ENCODE data around the gene STRIP2. TPM values are rescaled to one million over a fixed set of nuclear protein-coding genes. Genes with fewer than 3 reads are reported as not detected.

STRIP2 gene, protein sequence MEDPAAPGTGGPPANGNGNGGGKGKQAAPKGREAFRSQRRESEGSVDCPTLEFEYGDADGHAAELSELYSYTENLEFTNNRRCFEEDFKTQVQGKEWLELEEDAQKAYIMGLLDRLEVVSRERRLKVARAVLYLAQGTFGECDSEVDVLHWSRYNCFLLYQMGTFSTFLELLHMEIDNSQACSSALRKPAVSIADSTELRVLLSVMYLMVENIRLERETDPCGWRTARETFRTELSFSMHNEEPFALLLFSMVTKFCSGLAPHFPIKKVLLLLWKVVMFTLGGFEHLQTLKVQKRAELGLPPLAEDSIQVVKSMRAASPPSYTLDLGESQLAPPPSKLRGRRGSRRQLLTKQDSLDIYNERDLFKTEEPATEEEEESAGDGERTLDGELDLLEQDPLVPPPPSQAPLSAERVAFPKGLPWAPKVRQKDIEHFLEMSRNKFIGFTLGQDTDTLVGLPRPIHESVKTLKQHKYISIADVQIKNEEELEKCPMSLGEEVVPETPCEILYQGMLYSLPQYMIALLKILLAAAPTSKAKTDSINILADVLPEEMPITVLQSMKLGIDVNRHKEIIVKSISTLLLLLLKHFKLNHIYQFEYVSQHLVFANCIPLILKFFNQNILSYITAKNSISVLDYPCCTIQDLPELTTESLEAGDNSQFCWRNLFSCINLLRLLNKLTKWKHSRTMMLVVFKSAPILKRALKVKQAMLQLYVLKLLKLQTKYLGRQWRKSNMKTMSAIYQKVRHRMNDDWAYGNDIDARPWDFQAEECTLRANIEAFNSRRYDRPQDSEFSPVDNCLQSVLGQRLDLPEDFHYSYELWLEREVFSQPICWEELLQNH
- total RNA-seq, result 1 to 10 TPM in 1 of 4 donors, under 1 TPM in 2, not detected in 1; 0.28 to 6.5 (median 0.50) TPM

DNA sequence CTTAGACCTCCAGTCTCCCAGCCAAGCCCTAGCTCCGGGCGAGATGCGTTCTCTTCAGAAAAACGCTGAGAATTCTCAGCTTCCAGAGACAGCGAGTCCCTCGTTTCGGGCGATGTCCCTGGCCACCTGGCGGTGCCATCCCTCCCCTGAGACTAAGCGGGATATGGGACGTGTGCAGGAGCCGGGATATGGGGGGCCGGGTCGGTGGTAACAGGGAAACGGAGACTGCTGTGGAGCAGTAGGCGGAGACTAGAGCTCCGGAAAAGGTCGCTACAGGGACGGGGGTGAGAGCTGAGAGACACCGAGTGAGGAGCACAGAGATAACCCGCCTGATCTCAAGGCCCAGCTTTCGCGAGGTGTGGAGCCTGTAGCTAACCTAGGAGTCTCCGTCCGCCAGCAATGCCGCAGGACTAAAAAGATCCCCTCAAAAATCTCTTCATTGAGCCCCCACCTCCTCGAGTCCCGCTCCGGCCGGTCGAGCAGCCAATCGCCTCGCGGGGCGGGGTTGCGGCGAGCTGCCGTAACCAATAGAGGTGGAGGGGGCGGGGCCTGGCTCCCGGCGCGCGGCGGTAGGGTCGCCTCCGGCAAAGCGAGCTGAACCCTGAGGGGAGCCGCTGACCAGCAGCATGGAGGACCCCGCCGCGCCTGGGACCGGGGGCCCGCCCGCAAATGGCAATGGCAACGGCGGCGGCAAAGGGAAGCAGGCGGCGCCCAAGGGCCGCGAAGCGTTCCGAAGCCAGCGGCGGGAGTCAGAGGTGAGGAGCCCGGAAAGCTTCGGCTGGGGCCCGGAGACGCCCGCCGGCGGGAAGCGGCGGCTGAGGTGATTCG is at the start of gene STRIP2:
TSS of gene STRIP2 (plus strand) at position 586 of the 828 bp plus-strand sequence. CDS start at position 627, 41 bp downstream.
- TF ChIP-seq, protein P1, sequence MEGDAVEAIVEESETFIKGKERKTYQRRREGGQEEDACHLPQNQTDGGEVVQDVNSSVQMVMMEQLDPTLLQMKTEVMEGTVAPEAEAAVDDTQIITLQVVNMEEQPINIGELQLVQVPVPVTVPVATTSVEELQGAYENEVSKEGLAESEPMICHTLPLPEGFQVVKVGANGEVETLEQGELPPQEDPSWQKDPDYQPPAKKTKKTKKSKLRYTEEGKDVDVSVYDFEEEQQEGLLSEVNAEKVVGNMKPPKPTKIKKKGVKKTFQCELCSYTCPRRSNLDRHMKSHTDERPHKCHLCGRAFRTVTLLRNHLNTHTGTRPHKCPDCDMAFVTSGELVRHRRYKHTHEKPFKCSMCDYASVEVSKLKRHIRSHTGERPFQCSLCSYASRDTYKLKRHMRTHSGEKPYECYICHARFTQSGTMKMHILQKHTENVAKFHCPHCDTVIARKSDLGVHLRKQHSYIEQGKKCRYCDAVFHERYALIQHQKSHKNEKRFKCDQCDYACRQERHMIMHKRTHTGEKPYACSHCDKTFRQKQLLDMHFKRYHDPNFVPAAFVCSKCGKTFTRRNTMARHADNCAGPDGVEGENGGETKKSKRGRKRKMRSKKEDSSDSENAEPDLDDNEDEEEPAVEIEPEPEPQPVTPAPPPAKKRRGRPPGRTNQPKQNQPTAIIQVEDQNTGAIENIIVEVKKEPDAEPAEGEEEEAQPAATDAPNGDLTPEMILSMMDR (IDR thresholded peaks at IDR 0.05), result no peak
- peak; percentile 97 for ATAC-seq (ENCODE audit: low FRiP score)
- DNase-seq (ENCODE audit: low spot score), result peak; percentile 85

DNA sequence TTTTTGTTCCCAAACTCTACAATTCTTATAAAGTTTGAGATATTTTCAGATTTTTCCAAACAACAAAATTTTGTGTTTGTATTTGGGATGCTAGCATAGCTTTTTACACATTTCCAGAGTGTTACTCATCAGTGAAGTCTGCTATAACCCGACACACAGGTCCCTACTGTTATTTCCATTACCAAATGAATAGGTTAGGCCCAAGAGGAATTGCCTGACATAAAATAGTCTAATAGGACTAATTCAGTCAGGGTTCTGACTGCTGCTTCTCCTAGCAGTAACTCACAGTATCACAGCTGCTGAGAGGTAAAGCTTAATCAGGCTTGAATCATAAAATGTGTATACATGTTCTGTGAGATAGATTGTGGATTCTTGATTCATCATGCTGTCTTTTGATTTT is 49.1 kb upstream of the STRIP2 start:
- ATAC-seq (ENCODE audit: low FRiP score) (no peak), DNase-seq (ENCODE audit: low spot score) (no peak)
- TF ChIP-seq, protein P1 (IDR thresholded peaks at IDR 0.05), result no peak

DNA sequence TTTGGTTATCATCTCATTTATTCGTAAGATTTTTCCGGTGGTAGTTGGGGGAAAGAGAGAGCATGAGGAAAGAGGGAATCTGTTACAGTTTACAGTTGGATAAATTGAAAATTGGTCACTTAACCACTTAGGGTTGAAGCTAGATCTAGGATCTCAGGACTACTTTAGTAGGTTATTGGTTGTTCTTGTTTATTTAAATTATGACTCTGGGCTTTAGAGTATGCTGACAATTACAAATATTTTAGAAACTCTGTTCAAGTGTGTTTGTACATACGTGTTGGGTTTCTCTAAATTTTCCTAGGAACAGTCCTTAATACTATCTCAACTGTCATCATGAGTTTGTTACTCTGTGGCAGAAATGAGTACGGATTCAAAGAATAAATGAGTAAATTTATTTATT is 48.6 kb upstream of the STRIP2 start:
- ATAC-seq (ENCODE audit: low FRiP score), result no peak
- TF ChIP-seq, protein P1 (IDR thresholded peaks at IDR 0.05), result no peak
- DNase-seq (ENCODE audit: low spot score), result no peak

DNA sequence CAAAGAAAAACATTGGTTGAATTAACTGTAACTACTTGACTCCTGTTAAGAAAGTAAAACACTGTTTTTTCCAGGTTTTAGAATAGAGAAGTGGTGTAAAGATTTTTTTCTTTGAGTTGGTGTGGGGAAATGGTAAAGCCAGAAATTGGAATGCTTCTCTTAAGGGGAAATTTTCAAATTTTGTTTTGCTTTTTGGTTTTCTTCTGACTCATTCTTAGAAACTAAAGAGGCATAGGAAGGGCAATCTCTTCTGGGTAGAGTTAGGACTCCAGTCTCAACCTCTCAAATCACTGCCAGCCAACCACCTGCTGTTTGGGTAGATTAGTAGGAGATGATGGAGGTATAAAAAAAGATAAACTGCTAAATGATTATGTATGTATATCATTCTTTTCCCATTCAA is 47.7 kb upstream of the STRIP2 start:
- DNase-seq (ENCODE audit: low spot score) (no peak), ATAC-seq (ENCODE audit: low FRiP score) (no peak)
- TF ChIP-seq, protein P1 (IDR thresholded peaks at IDR 0.05), result no peak

DNA sequence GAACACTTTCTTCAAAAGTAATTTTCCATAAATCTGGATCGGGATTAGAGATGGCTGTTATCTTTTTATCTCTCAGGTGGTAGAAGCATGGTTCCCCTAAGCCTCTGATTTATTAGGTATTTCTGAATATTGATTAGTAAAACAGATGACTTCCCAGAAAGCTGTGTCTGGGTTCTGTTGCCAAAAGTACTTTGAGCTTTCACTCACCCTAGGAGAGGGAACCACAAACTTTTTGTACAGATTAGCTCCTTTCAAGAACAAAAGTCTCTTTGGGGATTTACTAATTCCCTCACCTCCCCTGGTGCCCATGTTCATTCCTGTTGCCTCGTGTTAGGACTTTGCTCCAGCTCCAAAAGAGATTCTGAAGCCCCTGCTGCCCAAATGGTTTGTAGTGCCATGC is 46.7 kb upstream of the STRIP2 start:
- no peak for DNase-seq (ENCODE audit: low spot score)
- ATAC-seq (ENCODE audit: low FRiP score), result no peak
- TF ChIP-seq, protein P1 (IDR thresholded peaks at IDR 0.05), result no peak

DNA sequence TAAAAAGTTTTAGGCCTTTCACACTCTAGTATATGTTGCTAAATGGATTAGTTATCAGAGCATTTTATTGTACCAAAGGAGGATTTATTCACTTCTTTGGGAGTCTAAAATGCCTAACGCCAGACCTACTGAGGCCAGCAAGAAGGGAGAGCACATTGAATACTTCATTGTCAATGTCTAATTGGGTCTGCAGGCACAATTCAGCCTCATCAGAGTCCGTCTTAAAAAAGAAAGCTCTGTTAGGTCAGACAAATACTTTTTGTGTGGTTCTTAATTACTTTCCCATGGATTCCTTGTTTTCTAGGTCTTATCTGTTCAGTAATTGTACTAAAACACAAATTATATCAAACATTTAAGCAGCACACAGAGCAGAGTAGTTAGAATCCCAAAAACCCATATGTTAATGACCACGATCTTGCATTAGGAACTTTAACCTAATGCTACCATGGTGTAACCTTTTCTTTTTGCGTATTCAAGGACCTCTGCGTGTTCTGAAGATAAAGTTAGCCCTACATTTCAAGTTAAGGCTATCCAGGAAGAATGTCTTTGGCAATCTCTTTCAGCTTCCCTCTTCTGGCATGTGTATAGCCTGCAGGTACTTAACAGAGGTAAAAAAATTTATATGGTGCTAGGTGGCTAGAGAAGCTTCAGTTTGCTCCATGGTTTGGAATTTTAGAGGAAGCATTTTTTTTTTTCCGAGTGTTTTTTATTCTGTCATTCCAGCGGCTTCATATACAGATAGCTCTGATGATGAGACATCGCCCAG is 45.7 kb upstream of the STRIP2 start:
- TF ChIP-seq, protein P1 (IDR thresholded peaks at IDR 0.05), result no peak
- ATAC-seq (ENCODE audit: low FRiP score), result no peak
- no peak for DNase-seq (ENCODE audit: low spot score)

All from omental fat pad (tissue), 4 donors.